Gastrocnemius medialis (tissue), 4 donors: ENCODE measurements around the gene MOSPD3. TPM values are rescaled to one million over a fixed set of nuclear protein-coding genes. Genes with fewer than 3 reads are reported as not detected.

Experiments
- ATAC-seq, 2 donors: fragments of 150-250 bp; one replicate each; pipeline ENCODE4 v1.9.1; 2016
- DNase-seq, 2 donors: peaks; one replicate each; pipeline ENCODE4 v3.0.0-alpha.2; 2019
- H3K27ac ChIP-seq, 4 donors: fragments of 200-600 bp; sonication (generic); 1 replicate in 1 of 4; 2 replicates in 3 of 4; pipeline ENCODE4 v1.5.1; 2016 to 2018; ENCODE audit warnings: mild to moderate bottlenecking in 2 of 4, moderate library complexity in 1 of 4
- H3K27me3 ChIP-seq, 3 donors: fragments of 200-600 bp; sonication (generic) in 2 of 3; 1 replicate in 1 of 3; 2 replicates in 2 of 3; pipeline versions ENCODE4 v1.5.1 to v1.6.0; 2016 to 2019; ENCODE audit warnings: mild to moderate bottlenecking in 1 of 3, moderate library complexity in 1 of 3
- H3K36me3 ChIP-seq, 2 donors: fragments of 200-600 bp; sonication (generic) in 1 of 2; one replicate each; pipeline ENCODE4 v1.5.1; 2017 to 2018
- H3K4me1 ChIP-seq, 2 donors: fragments of 200-600 bp; sonication (generic) in 1 of 2; one replicate each; pipeline ENCODE4 v1.5.1; 2016 to 2017; ENCODE audit warnings: mild to moderate bottlenecking in 2 of 2
- H3K4me3 ChIP-seq, 4 donors: fragments of 200-600 bp; sonication (generic) in 3 of 4; 1 replicate in 1 of 4; 2 replicates in 3 of 4; pipeline ENCODE4 v1.5.1; 2016 to 2019; ENCODE audit warnings: mild to moderate bottlenecking in 2 of 4
- H3K9me3 ChIP-seq, 3 donors: fragments of 200-600 bp; sonication (generic) in 2 of 3; 1 replicate in 1 of 3; 2 replicates in 2 of 3; pipeline ENCODE4 v1.5.1; 2016 to 2019
- POLR2A ChIP-seq, 2 donors: fragments of 450-650 bp; IDR thresholded peaks; one replicate each; pipeline ENCODE4 v1.6.1; 2017; ENCODE audit warnings: antibody characterized with exemption in 2 of 2, mild to moderate bottlenecking in 2 of 2, moderate library complexity in 2 of 2
- in situ Hi-C, 4 donors: fragments of 200-750 bp; cut with MboI; loops; one replicate each; pipeline versions ENCODE4 v1.15.0 to v1.8.0; 2017; ENCODE audit warnings: low sequenced_read_pairs in 4 of 4
- intact Hi-C: fragments of 100-400 bp; cut with DNase I; formaldehyde crosslinking; loops from one replicate; pipeline ENCODE4 v1.15.1; 2023; ENCODE audit warnings: low total_unique reads
- total RNA-seq, 4 donors: library from RNA; depleted of rRNA; stranded (reverse); fragments of >200 nt; gene quantifications; one replicate each; pipeline versions ENCODE4 v1.1.0 to v1.2.3, GENCODE V29; 2016
- TF ChIP-seq, protein P1 (sequence below), 5 experiments: fragments of 450-650 bp in 3 of 5; fragments of 200-600 bp in 2 of 5; sonication (generic) in 2 of 5; IDR thresholded peaks in 4 of 5; conservative IDR thresholded peaks in 1 of 5; 1 replicate in 4 of 5; 2 replicates in 1 of 5; pipeline ENCODE4 v1.5.1; 2016 to 2019; ENCODE audit warnings: antibody characterized with exemption in 5 of 5, mild to moderate bottlenecking in 3 of 5, moderate library complexity in 3 of 5

MOSPD3 gene
- total RNA-seq, 4 donors from 2014 or later = 3.5 to 9.1 (median 4.6) TPM

DNA sequence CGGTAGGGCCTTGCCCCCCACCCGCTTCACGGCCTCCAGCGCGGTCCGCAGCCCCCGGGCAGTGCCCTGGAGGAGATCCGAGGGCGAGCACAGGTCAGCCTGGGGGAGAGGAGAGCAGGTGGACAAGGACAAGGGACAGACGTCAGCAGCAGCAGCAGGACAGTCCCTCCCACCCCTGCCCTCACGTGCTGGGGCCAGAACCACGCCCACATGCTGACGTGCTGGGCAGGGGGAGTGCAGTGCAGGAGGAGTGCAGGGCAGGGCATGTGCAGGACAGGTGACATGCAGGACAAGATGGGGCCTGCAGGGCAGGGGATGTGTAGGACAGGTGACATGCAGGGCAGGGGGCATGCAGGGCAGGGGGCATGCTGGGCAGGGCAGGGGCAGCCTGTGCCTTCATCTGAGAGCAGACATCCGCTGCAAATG, 37.1 kb upstream of the MOSPD3 start:
- in situ Hi-C loops (loop anchor here in 1 of 4 donors (25.0 kb wide), 1 partner anchor 287 kb away; the partner anchor contains the start of genes SLC12A9 and TRIP6), intact Hi-C loops (no loop called here)
- H3K27ac ChIP-seq = no peak overlapping the region
- no peak for TF ChIP-seq POLR2A (IDR thresholded peaks at IDR 0.05)
- TF ChIP-seq, protein P1, sequence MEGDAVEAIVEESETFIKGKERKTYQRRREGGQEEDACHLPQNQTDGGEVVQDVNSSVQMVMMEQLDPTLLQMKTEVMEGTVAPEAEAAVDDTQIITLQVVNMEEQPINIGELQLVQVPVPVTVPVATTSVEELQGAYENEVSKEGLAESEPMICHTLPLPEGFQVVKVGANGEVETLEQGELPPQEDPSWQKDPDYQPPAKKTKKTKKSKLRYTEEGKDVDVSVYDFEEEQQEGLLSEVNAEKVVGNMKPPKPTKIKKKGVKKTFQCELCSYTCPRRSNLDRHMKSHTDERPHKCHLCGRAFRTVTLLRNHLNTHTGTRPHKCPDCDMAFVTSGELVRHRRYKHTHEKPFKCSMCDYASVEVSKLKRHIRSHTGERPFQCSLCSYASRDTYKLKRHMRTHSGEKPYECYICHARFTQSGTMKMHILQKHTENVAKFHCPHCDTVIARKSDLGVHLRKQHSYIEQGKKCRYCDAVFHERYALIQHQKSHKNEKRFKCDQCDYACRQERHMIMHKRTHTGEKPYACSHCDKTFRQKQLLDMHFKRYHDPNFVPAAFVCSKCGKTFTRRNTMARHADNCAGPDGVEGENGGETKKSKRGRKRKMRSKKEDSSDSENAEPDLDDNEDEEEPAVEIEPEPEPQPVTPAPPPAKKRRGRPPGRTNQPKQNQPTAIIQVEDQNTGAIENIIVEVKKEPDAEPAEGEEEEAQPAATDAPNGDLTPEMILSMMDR (IDR thresholded peaks at IDR 0.05 in 4 of 5, conservative IDR thresholded peaks at IDR 0.05 in 1 of 5) = no peak
- H3K9me3 ChIP-seq = no peaks in the 10 kb centered on the region
- no peak overlapping the region for H3K4me3 ChIP-seq
- peaks cover 2 to 4% of the 10 kb centered on the region in 2 donors for H3K4me1 ChIP-seq
- H3K36me3 ChIP-seq = peaks cover 0 to 69% of the 10 kb centered on the region in 2 donors
- peaks cover 10 to 35% (median 22%) of the 10 kb centered on the region in 3 donors for H3K27me3 ChIP-seq
- DNase-seq (no peak), ATAC-seq (no peak)

DNA sequence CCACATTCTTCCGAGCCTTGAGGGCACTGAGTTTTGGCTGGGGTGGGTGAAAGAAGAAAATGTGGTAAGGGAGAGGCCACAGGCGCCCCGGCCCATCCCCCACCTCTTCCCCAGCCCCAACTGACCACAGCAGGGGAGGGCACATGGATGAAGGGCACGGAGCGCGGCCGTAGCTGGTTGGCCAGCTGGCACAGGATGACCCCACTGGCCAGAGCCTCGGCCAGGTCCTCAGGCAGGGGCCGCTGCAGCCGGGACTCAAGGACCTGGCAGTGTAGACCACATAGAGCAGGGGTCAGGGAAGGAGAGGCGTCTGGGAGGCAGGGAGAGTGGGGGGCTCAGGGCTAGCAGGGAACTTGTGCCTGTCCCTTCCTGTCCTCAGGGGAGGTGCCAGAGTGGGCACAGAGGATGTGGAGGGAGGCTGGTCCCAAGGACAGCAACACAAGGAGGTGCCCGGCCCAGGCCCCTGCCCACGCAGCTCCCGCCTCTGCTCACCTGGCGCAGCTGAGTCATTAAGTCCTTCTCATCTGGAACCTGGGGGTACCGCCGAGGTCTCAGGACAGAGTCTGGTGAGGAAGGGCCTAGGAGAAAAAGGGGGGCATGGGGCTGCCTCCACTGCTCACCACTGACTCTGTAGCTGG, 36.5 kb upstream of the MOSPD3 start:
- H3K4me3 ChIP-seq = no peak overlapping the region
- H3K4me1 ChIP-seq = no peaks in the 10 kb centered on the region
- peaks cover 0 to 73% of the 10 kb centered on the region in 2 donors for H3K36me3 ChIP-seq
- ATAC-seq (no peak), DNase-seq (no peak)
- intact Hi-C loops (no loop called here), in situ Hi-C loops (loop anchor here in 1 of 4 donors (25.0 kb wide), 1 partner anchor 286 kb away; the partner anchor contains the start of genes SLC12A9 and TRIP6)
- TF ChIP-seq POLR2A (IDR thresholded peaks at IDR 0.05) = no peak
- TF ChIP-seq, protein P1 (IDR thresholded peaks at IDR 0.05 in 4 of 5, conservative IDR thresholded peaks at IDR 0.05 in 1 of 5) = no peak
- H3K9me3 ChIP-seq = no peaks in the 10 kb centered on the region
- no peak overlapping the region for H3K27ac ChIP-seq
- H3K27me3 ChIP-seq = peaks cover 6 to 28% (median 20%) of the 10 kb centered on the region in 3 donors

DNA sequence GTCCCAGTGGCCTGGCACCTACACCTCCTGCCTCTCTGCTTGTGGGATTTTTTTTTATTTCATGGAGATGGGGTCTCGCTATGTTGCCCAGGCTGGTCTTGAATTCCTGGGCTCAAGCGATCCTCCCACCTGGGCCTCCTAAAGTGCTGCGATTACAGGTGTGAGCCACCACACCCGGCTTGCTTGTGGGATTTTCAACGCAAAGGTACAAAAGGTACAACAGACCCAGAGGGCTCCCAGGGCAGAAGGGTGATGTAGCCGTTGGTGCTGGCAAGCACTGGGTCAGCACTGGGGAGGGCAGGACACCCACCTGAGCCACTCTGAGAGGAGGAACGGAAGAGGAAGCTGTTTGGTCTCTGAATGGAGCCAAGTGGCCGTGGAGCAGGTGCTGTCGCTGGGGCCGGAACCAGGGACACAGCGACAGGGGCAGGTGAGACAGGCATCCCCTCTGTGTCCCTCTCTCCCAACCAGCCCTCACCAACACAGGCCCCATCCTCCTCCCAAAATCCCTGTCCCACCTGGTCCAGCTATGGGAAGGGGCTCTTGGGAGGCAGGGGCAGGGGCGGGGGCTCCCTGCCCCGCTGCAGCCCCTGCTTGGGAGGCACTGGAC, 35.9 kb upstream of the MOSPD3 start:
- in situ Hi-C loops (loop anchor here in 1 of 4 donors (25.0 kb wide), 1 partner anchor 286 kb away; the partner anchor contains the start of genes SLC12A9 and TRIP6), intact Hi-C loops (no loop called here)
- ATAC-seq (no peak), DNase-seq (no peak)
- TF ChIP-seq, protein P1 (IDR thresholded peaks at IDR 0.05 in 4 of 5, conservative IDR thresholded peaks at IDR 0.05 in 1 of 5) = no peak
- TF ChIP-seq POLR2A (IDR thresholded peaks at IDR 0.05) = no peak
- peaks cover 2 to 22% (median 14%) of the 10 kb centered on the region in 3 donors for H3K27me3 ChIP-seq
- no peak overlapping the region for H3K4me3 ChIP-seq
- no peak overlapping the region for H3K27ac ChIP-seq
- no peaks in the 10 kb centered on the region for H3K9me3 ChIP-seq
- no peaks in the 10 kb centered on the region for H3K4me1 ChIP-seq
- H3K36me3 ChIP-seq = peaks cover 0 to 80% of the 10 kb centered on the region in 2 donors

DNA sequence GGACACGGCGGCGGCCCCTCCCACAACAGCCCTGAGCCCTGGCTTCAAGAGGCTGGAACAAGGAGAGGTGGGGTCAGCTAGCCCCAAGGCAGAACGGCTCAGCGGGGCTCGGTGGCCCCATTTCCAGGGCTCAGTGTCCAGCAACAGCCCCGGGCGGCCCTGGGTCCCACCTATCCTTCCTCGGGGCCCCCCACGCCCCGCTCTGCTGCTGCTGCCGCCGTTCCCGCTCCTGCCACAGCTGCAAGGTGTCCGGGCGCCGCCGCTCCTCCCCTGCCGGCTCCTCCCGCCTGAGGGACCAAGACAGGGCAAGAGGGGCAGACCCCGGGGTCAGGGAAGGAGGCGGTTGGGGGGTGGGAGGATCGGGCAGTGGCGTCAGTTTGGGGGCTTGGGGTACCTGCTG, 35.2 kb upstream of the MOSPD3 start:
- intact Hi-C loops = no loop called here
- no peak for TF ChIP-seq POLR2A (IDR thresholded peaks at IDR 0.05)
- TF ChIP-seq, protein P1 (IDR thresholded peaks at IDR 0.05 in 4 of 5, conservative IDR thresholded peaks at IDR 0.05 in 1 of 5) = no peak
- Histone ChIP-seq H3K9me3 (no peaks in the 10 kb centered on the region), H3K4me3 (no peak overlapping the region), H3K27me3 (peaks cover 2 to 18% (median 14%) of the 10 kb centered on the region in 3 donors), H3K4me1 (no peaks in the 10 kb centered on the region), H3K36me3 (peaks cover 0 to 86% of the 10 kb centered on the region in 2 donors), H3K27ac (no peak overlapping the region)
- DNase-seq = no peak
- in situ Hi-C loops = loop anchor here in 1 of 4 donors (25.0 kb wide), 1 partner anchor 285 kb away; the partner anchor contains the start of genes SLC12A9 and TRIP6
- ATAC-seq = no peak
